Measurements from ENCODE around the gene SMIM1.

Gene SMIM1

DNA sequence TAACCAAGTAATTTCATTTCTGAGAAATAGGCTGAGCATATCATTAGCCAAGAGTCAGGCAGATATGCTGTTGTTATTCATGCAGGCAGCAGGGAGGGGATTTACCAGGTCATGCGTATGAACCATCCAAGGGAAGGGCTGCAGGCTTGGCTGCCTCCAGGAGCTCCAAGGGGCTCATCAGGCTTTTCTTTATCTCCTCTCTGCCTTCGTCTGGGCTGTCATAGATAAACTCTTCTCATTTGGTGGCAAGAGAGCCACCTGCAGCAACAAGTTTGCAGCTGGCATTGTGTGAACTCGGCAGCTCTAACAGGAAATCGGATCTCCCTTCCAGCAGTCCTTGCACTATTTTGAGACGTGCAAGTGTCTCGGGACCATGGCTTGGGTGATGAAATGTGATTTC is 12.8 kb upstream of the SMIM1 start:
- no peak for DNase-seq

DNA sequence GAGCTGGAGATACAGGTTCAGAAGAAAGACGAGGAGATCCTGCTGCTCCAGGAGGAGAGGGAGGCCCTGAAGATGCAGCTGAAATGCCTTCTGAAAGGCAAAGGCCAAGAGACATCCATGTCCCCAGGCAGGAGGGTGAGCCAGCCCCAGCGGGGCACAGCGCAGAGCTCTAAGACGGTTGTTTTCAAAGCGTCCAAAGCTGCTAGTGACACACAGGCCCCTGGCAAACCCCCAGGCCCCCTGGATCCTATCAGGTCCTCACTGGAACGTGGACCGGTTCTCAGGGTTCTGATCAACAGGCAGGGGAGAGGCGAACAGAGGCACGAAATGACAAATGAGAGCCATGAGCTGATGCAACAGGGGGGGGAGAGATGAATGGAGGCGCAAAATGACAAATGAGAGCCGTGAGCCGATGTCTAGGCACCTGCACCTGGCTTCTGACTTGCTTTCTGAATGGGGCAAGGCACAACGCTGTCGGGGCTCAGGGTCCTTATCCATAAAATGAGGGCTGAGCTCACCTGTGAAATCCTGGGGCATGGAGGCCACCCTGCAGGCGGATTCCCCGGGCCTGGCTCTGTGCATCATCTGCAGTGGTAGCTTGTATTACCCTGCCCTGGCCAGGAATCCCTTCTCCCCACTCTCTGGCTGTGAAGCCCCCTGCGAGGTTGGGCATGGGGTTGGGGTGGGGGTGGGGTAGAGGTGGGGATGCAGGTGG is 11.1 kb upstream of the SMIM1 start:
- DNase-seq, result no peak

DNA sequence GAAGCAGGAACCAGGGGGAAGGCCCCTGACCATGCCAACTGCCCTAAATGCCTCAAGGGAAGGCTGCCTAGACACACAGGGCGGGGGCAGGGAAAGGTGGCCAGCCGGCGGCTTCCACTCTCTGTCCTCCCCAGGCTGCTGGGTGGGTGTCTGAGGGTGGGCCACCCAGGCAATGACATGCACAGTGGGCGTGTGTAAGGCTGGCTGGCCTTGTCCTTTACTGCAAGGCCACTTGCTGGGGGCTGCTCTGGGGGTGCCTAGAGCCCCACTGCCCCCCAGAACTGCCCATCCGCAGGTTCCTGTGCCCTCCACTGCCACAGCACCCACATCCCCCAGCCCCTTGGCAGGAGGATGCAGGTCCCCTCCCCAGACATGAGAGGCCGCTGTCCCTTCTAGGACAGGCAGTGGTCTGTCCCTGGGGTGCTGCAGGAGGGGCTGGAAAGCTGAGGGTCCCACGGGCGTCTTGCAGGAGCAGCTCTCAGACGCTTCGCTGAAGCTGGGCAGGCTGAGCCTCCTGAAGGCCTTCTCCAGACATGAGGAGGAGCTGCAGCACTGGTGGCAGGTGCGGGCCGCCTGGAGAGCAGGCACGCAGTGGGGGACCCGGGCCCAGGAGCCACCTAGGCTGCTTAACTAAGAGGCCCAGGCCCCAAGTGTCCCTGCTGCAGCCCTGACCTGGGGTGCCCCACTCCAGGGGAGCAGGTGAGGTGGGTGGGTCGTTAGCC is 10.2 kb upstream of the SMIM1 start:
- DNase-seq, result no peak

DNA sequence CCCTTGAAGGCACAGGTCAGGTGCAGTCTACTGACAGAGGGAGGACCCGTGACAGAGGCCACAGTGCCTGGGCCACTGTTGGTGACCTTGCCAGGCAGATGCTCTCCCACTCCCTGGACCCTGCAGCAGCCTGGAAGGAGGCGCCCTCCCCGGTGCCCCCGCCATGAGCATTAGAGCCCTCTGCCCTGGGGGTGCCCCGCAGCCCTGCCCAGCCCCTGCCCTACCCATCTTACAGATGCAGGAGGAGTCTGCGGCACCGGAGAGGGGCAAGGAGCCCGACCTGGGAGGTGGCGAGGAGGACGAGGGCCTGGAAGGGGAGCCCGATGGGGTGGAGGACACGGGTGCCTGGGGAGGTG is 9.7 kb upstream of the SMIM1 start:
- no peak for DNase-seq

DNA sequence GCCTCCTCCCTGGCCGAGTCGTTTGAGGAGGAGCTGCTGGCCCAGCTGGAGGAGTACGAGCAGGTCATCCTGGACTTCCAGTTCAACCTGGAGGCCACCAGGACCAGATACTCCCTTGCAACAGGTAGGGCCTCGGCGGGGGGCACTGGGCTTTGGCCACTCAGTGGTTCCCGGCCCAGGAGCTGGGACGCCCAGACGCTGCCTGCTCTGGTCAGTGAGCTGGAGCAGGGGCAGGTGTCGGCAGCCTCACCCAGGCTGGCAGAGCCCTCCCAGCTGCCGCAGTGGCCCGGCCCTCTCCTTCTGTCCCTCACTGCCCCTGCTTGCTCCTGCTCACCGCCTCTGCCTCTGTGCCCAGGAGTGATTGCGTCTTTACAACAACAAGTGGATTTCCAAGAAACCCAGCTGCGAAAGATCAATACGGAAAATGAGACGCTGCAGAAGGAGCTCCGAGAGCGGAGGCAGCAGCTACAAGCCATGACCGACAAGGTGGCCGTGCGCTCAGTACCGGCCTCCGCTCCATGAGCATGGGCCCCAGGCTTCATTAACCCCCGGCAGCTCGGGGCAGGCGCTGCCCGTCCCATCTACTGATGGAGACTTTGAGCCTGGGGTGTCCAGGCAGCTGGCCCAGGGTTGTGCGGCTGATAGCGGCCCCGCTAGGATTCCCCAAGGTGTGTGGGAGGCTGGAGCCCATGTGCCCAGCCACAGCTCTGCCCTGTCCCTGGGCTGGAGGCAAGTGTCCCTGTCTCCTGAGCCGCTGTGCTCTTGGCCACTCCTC is 9.0 kb upstream of the SMIM1 start:
- no peak for DNase-seq

DNA sequence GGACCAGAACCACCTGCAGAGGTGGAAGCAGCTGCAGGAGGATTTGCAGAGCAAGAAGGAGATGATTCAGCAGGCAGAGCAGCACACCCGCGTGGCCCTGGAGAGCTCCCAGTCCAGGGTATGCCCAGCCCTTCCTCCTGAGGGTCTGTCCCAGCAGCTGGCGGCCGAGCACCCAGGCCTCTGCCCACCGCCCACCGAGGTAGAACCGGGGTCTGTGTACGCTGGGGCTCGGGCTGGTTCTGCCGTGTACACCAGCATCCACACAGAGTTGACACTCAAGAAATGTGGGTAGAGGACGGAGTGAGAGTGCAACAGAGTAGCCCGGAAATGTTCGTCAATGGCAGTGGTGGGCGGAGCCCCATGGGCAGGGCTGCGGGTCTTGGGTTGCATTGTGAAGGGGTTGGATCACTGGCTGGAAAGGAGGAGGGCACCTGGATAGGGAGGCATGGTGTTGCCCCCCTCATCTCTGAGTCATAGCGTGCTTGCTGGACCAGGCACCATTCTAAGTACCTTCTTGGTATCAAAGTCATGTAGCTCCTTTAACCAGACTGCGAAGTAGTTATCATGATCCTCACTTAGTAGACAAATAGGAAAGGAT is 5.1 kb upstream of the SMIM1 start:
- DNase-seq, result no peak

DNA sequence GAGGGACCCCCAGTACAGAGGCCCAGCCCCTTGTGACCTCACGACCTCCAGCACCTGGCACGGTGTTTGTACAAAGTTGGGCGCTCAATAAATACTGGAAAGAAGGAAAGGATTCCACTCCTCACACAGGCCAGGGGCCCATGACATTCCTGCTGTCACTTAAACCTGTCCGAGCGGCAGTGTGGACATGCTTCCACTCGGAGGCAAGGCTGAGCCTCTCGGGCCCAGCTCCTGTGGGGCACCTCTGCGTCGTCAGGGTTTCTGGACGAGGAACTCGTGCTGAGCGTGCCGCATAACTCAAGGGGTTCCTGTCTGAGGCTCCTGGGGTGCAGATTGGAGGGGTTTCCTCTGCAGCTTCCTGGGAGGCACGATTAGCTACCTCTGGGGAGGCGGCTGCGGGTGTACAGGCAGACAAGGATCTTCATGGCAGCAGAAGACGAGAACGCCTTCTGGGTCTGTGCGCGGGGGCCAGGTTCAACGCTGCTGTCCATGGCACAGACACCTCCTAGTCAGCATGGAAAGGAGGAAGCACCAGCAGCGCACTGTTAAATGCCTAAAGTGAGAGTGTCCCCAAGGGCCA is 3.6 kb upstream of the SMIM1 start:
- no peak for DNase-seq

DNA sequence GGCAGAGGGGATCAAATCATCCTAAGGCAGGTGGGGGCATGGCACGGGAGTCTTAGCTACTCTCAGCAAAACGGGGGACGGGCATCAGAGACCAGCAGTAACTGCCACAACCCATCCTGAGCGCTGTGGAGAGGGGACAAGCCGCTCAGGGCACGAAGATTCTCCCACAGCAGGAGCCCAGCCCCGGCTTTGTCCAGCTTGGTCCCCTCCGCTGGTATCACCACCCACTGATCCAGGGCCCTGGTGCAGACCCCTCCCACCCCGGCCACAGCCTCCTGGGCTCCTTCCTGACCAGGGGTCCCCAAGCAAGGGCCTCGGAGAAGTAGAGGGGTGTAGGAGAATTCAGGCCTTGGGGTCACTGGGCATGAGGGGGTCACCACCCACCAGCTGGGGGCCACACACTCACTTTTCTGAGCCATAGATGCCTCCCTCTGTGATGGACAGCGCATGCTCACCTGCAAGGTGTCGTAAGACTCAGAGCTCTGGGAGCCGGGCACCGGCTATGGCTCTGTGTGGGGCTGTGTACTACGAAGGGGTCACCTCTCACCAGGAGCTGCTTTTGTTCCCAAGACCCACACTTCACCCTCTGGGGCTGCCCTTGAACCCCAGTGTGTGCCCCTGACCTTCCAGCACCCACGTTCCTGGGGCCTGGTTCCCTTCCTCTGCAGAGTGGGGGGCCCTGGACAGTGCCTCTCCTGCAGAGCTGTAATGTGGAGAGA is 2.3 kb upstream of the SMIM1 start:
- DNase-seq, result no peak

DNA sequence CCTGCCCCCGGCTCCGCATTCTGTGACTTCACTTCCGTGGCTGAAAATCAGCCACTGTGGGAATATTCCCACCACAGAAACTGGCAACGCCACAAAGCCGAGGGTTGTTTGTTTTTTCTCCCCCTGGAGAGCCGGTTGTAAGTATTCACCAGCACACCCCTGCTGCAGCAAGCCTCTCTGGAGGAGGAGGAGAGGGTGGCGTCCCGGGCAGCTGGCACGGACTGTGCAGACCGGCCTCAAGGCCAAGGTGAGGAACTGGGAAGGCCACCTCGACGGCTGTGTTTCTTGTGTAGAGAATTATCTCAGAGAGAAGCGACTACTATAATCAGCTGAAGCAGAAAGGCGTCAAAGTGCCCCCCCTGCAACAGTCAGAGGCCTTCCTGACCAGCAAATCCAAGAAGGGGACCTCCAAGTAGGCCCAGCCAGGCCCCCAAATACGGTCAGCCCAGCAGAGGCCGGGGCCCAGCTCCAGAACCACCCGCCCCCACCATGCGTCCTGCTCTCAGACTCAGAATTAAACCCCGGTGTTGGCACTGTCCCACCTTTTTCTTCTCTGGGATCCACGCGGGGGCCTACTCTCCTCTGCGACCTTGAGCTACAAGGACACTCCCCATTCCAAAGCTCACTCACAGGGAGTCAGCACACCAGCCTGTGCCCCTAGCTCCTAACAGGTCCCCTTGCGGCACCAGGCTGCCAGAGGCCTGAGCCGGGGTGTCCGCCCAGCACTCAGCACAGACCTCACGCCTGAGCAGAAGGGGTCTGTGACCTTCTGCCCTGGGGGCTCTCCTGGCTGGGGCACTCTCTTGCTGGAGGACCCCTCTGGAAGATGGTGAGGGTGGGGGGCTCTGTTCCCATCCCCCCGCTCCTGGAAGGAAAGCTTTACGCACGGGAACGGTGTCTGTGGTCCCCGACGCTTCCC is 1.2 kb upstream of the SMIM1 start:
- no peak for DNase-seq

DNA sequence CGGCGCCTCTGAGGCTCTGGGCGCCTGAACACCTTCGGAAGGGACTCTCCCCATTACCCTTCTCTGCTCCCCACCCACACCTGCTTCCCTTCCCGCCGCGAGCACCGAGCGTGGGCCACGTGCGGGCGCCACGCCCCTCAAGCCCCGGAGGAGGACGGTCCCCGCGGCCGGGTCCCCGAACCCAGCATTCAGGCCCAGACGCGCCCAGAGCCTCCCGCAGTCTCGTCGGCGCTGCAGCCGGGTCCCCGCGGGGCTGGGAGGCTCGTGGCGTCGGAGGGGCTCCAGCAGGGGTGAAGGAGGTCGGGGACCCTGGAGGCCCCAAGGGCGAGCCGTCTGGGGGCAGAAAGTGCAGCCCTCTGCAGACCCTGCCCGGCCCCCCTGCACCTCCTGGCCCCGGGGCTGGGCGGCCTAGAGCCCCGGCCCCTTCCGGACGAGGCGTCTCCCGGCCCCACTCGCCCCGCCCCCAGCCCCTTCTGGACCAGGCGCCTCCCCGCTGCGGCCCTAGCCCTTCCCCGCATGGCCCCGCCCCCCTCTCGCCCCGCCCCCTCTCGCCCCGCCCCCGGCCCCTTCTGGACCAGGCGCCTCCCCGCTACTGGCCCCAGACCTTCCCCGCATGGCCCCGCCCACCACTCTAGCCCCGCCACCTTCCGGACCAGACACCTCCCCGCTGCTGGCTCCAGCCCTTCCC is 378 bp upstream of the SMIM1 start:
- DNase-seq, result no peak

DNA sequence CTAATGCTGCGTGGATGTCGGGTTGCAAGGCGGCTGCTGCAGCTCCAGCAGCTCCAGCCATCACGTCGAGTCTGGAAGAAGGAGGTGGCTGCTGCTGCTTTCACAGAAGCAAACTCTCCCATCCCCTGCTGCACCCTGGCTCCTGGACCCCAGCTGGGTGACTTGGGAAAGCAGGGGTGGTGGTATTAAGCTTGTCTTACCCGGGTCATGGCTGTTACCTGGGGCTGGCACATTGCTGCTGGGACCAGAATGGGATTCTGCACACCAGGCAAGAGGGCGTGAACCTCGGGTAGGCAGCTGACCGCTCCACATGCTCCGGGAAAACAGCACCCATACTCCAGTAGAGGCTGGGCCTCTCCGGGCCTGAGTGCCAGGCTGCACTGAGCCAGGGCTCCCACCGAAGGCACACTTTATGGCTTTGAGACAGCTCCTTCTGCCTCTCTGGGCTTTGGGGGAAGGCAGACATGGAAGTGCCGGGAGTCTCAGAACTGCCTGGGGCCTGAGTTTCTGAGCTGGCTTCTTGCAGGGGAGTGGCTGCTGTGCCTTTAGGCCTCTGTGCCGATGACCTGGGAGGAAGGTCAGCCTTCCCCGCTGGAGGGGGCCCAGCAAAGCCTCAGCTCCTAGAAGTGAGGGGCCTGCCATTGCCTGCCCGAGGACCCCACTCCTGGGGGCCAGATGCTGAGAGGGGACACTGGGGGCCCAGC is 1.2 kb downstream of the SMIM1 start:
- DNase-seq, result no peak

DNA sequence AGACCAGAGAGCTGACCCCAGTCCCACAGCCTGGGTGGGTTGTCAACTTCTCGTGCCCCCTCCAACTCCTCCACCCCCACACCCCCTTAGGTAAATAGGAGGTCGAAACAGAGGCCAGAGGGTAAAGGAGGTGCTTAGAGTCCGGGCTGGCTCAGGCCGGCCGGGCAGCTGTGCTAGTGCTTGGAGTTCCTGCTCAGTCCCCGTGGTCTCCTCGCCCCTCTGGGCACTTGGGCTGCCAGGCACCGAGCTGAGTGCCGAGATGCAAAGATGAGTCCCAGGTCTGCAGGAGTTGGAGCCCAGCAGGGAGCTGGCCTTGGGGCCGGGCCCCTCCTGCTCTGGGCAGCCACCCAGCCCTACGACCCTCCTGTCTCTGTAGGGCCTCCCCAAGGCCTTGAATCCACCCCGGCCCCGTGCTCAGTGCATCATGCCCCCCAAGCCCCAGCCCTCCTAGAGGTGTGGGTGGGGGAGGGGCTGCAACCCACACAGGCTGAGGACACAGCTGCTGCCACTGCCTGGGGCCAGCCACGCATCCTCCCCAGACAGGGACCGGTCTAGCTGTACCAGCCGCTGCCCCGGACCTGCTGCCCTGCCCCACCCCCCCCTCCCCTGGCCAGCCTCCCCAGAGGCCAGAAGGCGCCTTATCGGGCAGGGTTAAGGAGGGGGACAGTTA is 1.9 kb downstream of the SMIM1 start:
- DNase-seq, result no peak

DNA sequence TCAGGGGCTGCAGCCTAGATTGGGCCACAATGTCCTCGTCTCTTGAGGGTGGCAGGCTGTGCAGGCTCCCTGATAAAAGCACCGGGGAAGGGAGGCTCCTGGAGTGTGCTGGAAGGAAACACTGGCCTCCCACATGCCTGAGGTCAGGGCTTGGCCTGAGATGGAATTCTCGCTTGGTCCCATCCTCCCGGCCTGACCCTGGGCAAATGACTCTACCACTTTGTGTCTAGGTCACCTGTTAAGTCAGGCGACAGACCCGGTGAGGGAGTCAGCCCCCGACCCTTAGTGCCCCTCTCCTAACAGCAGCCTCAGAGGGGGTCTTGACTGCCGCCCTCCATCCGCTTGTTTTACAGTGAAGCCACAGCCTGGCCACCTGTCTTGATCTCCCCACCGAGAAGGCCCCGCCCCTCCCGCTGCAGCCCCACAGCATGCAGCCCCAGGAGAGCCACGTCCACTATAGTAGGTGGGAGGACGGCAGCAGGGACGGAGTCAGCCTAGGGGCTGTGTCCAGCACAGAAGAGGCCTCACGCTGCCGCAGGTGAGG is 2.5 kb downstream of the SMIM1 start:
- DNase-seq, result no peak

DNA sequence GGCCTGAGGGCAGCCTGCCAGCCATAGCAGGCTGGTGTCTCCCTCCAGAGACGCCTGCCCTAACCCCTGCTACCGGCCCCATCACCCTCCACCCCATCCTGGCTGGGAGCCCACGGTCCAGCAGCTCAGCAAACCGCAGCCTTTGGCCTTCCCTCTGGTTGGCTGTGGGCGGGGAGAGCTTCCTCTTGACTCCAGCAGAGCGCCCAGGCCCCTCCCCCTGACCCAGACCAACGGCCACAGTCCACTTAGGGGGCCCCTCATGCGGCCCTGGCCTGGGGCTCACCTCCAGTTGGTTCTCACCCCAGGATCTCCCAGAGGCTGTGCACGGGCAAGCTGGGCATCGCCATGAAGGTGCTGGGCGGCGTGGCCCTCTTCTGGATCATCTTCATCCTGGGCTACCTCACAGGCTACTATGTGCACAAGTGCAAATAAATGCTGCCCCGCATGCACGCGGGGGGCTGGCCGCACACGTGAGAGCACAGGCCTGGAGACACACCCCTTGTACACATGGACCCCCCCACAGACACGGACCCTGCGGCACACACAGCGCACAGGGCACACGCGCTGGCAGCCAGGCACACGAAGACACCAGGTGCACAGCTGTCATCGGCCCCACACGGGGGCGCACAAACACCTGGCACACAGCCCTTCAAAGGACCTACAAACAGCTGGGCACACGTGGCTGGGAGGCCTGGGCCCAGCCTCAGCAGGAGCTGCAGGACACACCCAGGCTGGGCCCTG is 3.1 kb downstream of the SMIM1 start:
- DNase-seq, result no peak

DNA sequence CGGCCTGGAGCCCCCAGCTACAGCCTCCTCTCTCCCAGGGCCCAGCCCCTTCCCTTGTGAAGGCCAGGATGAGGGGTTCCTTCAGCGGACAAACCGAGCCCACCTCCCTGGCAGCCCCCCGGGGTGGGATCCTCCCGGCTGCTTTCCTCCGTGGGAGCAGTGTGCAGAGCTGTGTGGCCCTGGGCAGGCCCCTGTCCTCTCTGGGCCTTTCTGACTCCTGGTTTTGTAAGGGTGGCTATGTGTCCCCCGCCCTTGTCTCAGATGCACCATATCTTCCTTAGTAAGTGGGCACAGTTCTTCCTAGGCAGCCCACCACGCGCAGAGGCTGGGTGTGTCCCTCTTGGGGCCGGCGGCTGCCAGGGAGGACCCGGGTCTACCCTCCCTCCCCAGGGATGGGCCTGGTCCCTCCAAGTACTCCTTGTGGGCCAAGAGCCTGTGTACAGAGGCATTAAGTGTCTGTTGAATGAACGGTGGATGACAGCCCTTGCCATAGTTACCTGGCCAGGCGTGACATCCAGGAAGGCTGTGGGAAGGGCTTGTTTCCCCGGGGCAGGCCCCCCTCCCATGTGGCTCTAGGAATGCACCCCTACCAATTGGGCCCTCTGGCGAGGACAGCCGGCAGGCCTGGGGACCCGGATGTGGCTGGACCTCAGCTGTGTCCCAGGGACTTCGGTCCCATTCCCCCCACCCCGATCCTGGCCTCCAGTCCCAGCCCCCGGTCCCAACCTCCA is 3.8 kb downstream of the SMIM1 start:
- no peak for DNase-seq

DNA sequence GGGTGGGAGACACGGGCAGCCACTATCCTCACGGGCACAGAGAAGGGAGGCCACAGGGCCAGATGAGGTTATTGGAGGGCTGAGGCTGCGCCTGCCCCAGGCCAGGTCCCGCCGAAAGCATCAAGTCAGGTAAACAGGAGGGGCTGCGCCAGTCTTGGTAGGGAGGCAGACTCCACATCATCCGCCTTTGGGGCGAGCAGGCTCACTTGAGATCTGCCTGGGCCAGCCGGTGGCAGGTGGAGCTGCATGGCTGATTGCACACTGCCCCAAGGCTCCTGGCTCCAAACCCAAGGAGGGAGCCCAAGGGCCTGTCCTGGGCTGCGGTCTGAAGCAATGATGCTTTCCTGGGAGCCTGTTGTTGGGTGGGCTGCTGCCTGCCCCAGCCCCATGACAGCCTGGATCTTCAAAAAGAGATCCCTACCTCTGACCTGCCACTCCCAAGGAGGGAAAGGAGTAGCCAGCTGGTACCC is 4.6 kb downstream of the SMIM1 start:
- peak in 1 of 2 experiments; percentile 34 for DNase-seq

Data from cerebellar nuclear complex (tissue), 1 donor.